Omental fat pad (tissue), 4 donors: ENCODE measurements around the gene CCDC175. TPM values are rescaled to one million over a fixed set of nuclear protein-coding genes. Genes with fewer than 3 reads are reported as not detected.

Experiments used
- ATAC-seq: fragments of 150-250 bp; one replicate; pipeline ENCODE4 v1.9.1; 2016; ENCODE audit warnings: mild to moderate bottlenecking, moderate library complexity; ENCODE audit not compliant: low FRiP score
- DNase-seq: peaks from one replicate; pipeline ENCODE4 v3.0.0-alpha.2; 2019; ENCODE audit warnings: low spot score
- CTCF ChIP-seq, 3 donors: fragments of 450-650 bp; IDR thresholded peaks; one replicate each; pipeline ENCODE4 v1.5.1; 2016 to 2017; ENCODE audit warnings: antibody characterized with exemption in 3 of 3, mild to moderate bottlenecking in 3 of 3, moderate library complexity in 2 of 3
- total RNA-seq, 4 donors: library from RNA; depleted of rRNA; stranded (reverse); fragments of >200 nt; gene quantifications; one replicate each; pipeline ENCODE4 v1.1.0, GENCODE V29; 2016

Gene CCDC175
- total RNA-seq, 4 donors from 2014 or later: not detected

GRCh38 chr14:59543873-59544272, 32.7 kb downstream of the CCDC175 start:
- ATAC-seq (no peak), DNase-seq (no peak)
- no peak for TF ChIP-seq CTCF (IDR thresholded peaks at IDR 0.05)

GRCh38 chr14:59541731-59542130, 34.9 kb downstream of the CCDC175 start:
- ATAC-seq: no peak
- no peak for TF ChIP-seq CTCF (IDR thresholded peaks at IDR 0.05)
- DNase-seq: no peak

- no peak for DNase-seq
- TF ChIP-seq CTCF (IDR thresholded peaks at IDR 0.05): no peak
- ATAC-seq: no peak
Observed at GRCh38 chr14:59540852-59541251, 35.8 kb downstream of the CCDC175 start.

GRCh38 chr14:59538936-59539335, 37.7 kb downstream of the CCDC175 start:
- no peak for DNase-seq
- no peak for TF ChIP-seq CTCF (IDR thresholded peaks at IDR 0.05)
- ATAC-seq: no peak

- TF ChIP-seq CTCF (IDR thresholded peaks at IDR 0.05): no peak
- no peak for ATAC-seq
- DNase-seq: no peak
Observed at GRCh38 chr14:59537476-59537875, 39.1 kb downstream of the CCDC175 start.

GRCh38 chr14:59534361-59534987, 42.1 kb downstream of the CCDC175 start:
- no peak for ATAC-seq
- DNase-seq: no peak
- TF ChIP-seq CTCF (IDR thresholded peaks at IDR 0.05): no peak

GRCh38 chr14:59532419-59532818, 44.2 kb downstream of the CCDC175 start:
- no peak for TF ChIP-seq CTCF (IDR thresholded peaks at IDR 0.05)
- ATAC-seq (no peak), DNase-seq (no peak)
